Activated naive CD4-positive, alpha-beta T cell treated with anti-CD3 and anti-CD28 coated beads, Interleukin-2, amount 50 U/mL, for 24 hours (primary cell): ENCODE results near the gene FCN2.

Experiments
- H3K27ac Mint-ChIP-seq: one replicate; pipeline ENCODE4 v1.8.0; 2021; ENCODE audit warnings: mild to moderate bottlenecking, mixed read lengths
- H3K27me3 Mint-ChIP-seq: one replicate; pipeline ENCODE4 v1.8.0; 2021; ENCODE audit warnings: mixed read lengths
- H3K36me3 Mint-ChIP-seq: one replicate; pipeline ENCODE4 v1.8.0; 2021; ENCODE audit warnings: mixed read lengths
- H3K4me1 Mint-ChIP-seq: one replicate; pipeline ENCODE4 v1.8.0; 2021; ENCODE audit warnings: mixed read lengths
- H3K4me3 Mint-ChIP-seq: one replicate; pipeline ENCODE4 v1.8.0; 2021; ENCODE audit warnings: mild to moderate bottlenecking, mixed read lengths
- H3K9me3 Mint-ChIP-seq: one replicate; pipeline ENCODE4 v1.8.0; 2021; ENCODE audit warnings: mixed read lengths

The FCN2 gene

GRCh38 chr9:134880484-134881312 lies at the start of gene FCN2:
Gene FCN2 (plus strand): TSS chr9:134880810. CDS start chr9:134880822, 12 bp downstream.
- no peaks in the 10 kb centered on the region for H3K4me1 Mint-ChIP-seq
- no peaks in the 10 kb centered on the region for H3K36me3 Mint-ChIP-seq
- peaks cover 4% of the 10 kb centered on the region for H3K27me3 Mint-ChIP-seq
- H3K9me3 Mint-ChIP-seq, result no peaks in the 10 kb centered on the region
- H3K4me3 Mint-ChIP-seq, result no peak within 1 kb of the TSS
- no peak within 1 kb of the TSS for H3K27ac Mint-ChIP-seq

- Mint-ChIP-seq H3K4me3 (no peak overlapping the region), H3K36me3 (no peaks in the 10 kb centered on the region), H3K27me3 (no peaks in the 10 kb centered on the region), H3K9me3 (no peaks in the 10 kb centered on the region), H3K4me1 (no peaks in the 10 kb centered on the region), H3K27ac (no peak overlapping the region)
These were observed 49.5 kb upstream of the FCN2 start for GRCh38 chr9:134830926-134831720.

GRCh38 chr9:134832471-134832870 lies 48.1 kb upstream of the FCN2 start:
- no peaks in the 10 kb centered on the region for H3K27me3 Mint-ChIP-seq

GRCh38 chr9:134833294-134833880 lies 47.2 kb upstream of the FCN2 start:
- no peaks in the 10 kb centered on the region for H3K9me3 Mint-ChIP-seq
- H3K36me3 Mint-ChIP-seq, result no peaks in the 10 kb centered on the region
- no peak overlapping the region for H3K27ac Mint-ChIP-seq

More at GRCh38 chr9:134832471-134832870, 48.1 kb upstream of the FCN2 start:
- Mint-ChIP-seq H3K9me3 (no peaks in the 10 kb centered on the region), H3K27ac (no peak overlapping the region), H3K36me3 (no peaks in the 10 kb centered on the region), H3K4me3 (no peak overlapping the region), H3K4me1 (no peaks in the 10 kb centered on the region)

DNA sequence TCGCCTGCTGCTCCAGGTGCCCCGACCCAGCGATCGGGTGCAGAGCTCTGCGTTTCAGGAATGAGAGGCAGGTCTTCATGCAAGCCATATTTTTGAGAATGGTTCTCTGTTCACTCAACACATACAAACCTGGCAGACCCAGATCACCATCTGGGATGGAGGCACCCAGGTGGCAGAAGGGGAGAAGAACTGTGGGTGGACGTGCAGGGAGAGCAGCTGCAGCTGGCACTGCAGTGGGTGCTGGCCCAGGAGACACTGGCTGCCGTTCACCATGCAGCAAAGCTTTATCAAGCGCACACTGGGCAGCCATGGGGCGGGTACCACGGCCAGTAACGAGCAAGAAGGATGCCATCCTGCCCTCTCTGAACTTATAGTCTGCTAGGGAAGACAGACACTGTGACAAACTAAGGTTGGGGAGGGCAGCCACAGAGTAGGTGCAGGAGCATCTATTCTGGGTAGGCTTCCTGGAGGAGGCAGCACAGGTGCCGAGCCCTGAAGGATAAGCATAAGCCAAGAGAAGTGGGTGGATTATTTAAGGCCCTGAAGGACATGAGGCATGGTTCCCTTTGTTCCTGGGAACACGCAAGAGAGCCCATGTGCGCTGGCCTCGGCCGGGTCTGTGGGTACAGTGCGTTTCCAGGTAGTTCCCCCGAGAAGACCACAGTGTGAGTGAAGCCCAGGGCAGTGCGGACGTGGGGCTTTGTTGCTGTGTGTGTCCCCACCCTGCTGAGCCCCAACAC lies 46.2 kb upstream of the FCN2 start:
- Mint-ChIP-seq H3K27ac (no peak overlapping the region), H3K9me3 (no peaks in the 10 kb centered on the region), H3K27me3 (no peaks in the 10 kb centered on the region), H3K36me3 (no peaks in the 10 kb centered on the region), H3K4me1 (no peaks in the 10 kb centered on the region), H3K4me3 (no peak overlapping the region)

More at GRCh38 chr9:134833294-134833880, 47.2 kb upstream of the FCN2 start:
- H3K4me3 Mint-ChIP-seq, result no peak overlapping the region
- no peaks in the 10 kb centered on the region for H3K27me3 Mint-ChIP-seq
- no peaks in the 10 kb centered on the region for H3K4me1 Mint-ChIP-seq

GRCh38 chr9:134834957-134835419 lies 45.6 kb upstream of the FCN2 start:
- Mint-ChIP-seq H3K4me3 (no peak overlapping the region), H3K4me1 (no peaks in the 10 kb centered on the region), H3K27me3 (no peaks in the 10 kb centered on the region)

DNA sequence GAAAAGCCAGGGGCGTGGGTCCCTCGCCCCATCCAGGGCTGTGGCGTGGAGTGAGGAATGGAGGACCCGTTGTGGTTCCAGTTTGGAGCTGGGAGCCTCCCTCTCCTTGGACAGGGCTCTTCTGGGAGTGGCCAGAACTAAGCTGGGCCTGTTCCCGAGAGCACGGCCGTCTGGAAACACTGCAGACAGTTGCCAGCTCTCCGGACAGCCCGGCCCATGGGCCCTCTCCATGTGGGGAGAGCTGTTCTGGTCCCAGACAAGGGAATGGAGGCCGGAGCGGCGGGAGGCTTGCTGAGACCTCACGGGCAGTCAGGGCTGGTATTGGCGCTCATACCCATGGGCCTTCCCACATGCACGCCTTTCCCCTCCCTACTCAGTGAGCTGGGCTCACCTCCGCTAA lies 45.2 kb upstream of the FCN2 start:
- Mint-ChIP-seq H3K27me3 (no peaks in the 10 kb centered on the region), H3K9me3 (no peaks in the 10 kb centered on the region), H3K36me3 (no peaks in the 10 kb centered on the region), H3K4me3 (no peak overlapping the region), H3K27ac (no peak overlapping the region), H3K4me1 (no peaks in the 10 kb centered on the region)

More at GRCh38 chr9:134834957-134835419, 45.6 kb upstream of the FCN2 start:
- H3K27ac Mint-ChIP-seq, result no peak overlapping the region
- no peaks in the 10 kb centered on the region for H3K36me3 Mint-ChIP-seq
- no peaks in the 10 kb centered on the region for H3K9me3 Mint-ChIP-seq

DNA sequence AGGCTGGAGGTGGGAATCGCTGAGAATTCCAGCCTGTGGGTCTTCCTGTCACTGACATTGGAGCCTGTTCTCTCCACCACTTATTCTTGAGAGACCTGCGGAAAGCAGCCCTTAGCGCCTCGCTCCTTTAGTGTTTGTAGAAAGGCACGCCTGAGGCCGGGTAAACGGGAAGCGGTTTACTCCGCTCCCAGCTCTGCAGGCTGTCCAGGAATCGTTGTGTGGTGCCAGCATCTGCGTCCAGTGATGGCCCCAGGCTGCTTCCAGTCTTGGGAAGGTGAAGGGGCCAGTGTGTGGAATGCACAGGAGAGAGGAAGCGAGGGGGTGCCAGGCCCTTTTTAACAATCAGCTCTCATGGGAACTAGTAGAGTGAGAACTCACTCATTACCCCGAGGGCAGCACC lies 44.6 kb upstream of the FCN2 start:
- no peaks in the 10 kb centered on the region for H3K36me3 Mint-ChIP-seq
- H3K27me3 Mint-ChIP-seq, result no peaks in the 10 kb centered on the region
- no peaks in the 10 kb centered on the region for H3K4me1 Mint-ChIP-seq
- no peak overlapping the region for H3K27ac Mint-ChIP-seq
- no peak overlapping the region for H3K4me3 Mint-ChIP-seq
- no peaks in the 10 kb centered on the region for H3K9me3 Mint-ChIP-seq

- Mint-ChIP-seq H3K27ac (no peak overlapping the region), H3K4me1 (no peaks in the 10 kb centered on the region), H3K27me3 (no peaks in the 10 kb centered on the region), H3K4me3 (no peak overlapping the region), H3K9me3 (no peaks in the 10 kb centered on the region), H3K36me3 (no peaks in the 10 kb centered on the region)
These were observed 44.1 kb upstream of the FCN2 start for GRCh38 chr9:134836406-134836970.

DNA sequence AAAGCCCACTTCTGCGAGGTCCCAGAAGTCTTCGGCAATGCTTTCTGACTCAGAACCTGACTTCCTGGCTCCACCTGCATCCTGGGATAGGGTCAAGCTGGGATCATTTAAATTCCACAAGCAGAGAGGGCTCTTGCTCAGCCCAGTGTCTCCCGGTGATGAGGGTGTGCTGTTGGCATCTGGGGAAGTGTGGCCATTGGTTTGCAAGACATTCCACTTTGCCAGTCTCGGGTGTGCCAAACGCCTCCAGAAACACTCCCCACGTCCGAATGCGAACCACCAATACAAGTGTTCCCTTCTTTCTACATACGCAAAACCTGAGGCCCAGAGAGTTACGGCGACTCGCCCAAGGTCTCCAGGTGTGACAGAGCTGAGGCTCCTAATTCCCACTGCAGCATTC lies 43.1 kb upstream of the FCN2 start:
- H3K9me3 Mint-ChIP-seq, result no peaks in the 10 kb centered on the region
- H3K36me3 Mint-ChIP-seq, result no peaks in the 10 kb centered on the region
- H3K27me3 Mint-ChIP-seq, result no peaks in the 10 kb centered on the region
- H3K4me3 Mint-ChIP-seq, result no peak overlapping the region
- no peak overlapping the region for H3K27ac Mint-ChIP-seq
- H3K4me1 Mint-ChIP-seq, result no peaks in the 10 kb centered on the region

GRCh38 chr9:134838651-134839454 lies 41.8 kb upstream of the FCN2 start:
- H3K27ac Mint-ChIP-seq, result no peak overlapping the region

GRCh38 chr9:134839455-134840125 lies 41.0 kb upstream of the FCN2 start:
- no peak overlapping the region for H3K4me3 Mint-ChIP-seq

More at GRCh38 chr9:134838651-134839454, 41.8 kb upstream of the FCN2 start:
- no peaks in the 10 kb centered on the region for H3K4me1 Mint-ChIP-seq
- H3K27me3 Mint-ChIP-seq, result no peaks in the 10 kb centered on the region
- H3K4me3 Mint-ChIP-seq, result no peak overlapping the region
- H3K36me3 Mint-ChIP-seq, result no peaks in the 10 kb centered on the region
- no peaks in the 10 kb centered on the region for H3K9me3 Mint-ChIP-seq

DNA sequence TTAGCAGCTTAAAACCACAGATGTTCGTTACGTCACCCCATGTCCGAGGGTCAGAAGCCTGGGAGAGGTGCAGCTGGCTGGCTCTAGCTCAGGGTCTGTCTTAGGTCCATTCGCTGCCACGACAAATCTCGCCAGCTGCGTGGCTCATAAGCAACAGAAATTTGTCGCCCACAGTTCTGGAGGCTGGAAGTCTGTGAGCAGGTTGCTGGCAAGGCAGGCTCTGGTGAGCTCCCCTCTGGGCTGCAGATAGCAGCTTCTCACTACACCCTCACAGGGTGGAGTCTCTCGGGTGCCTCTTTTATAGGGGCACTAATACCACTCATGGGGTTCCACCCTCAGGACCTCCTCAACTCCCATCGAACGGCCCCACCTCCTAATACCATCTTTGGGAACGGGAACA lies 40.1 kb upstream of the FCN2 start:
- Mint-ChIP-seq H3K27me3 (no peaks in the 10 kb centered on the region), H3K4me3 (no peak overlapping the region), H3K9me3 (no peaks in the 10 kb centered on the region), H3K4me1 (no peaks in the 10 kb centered on the region), H3K27ac (no peak overlapping the region), H3K36me3 (no peaks in the 10 kb centered on the region)

More at GRCh38 chr9:134839455-134840125, 41.0 kb upstream of the FCN2 start:
- no peaks in the 10 kb centered on the region for H3K4me1 Mint-ChIP-seq
- no peaks in the 10 kb centered on the region for H3K9me3 Mint-ChIP-seq
- H3K27ac Mint-ChIP-seq, result no peak overlapping the region
- no peaks in the 10 kb centered on the region for H3K36me3 Mint-ChIP-seq
- no peaks in the 10 kb centered on the region for H3K27me3 Mint-ChIP-seq
